ENCODE data around the gene PAX5.

- TF ChIP-seq CTCF (conservative IDR thresholded peaks at IDR 0.05), result no peak
- TF ChIP-seq ZFX (IDR thresholded peaks at IDR 0.05), result no peak
Measured at GRCh38 chr9:36976371-36977030, 57.6 kb downstream of the PAX5 start.
